RWPE2 (cell line): ENCODE measurements around the gene GPR152.

ENCODE experiments used
- ATAC-seq: fragments of 200-7000 bp; cut with Tn5 transposase; 3 replicates; pipeline ENCODE4 v1.9.1; 2021; ENCODE audit warnings: low read depth
- DNase-seq: peaks from one replicate; pipeline ENCODE4 v3.0.0-alpha.2; 2020; ENCODE audit warnings: low spot score
- H3K27ac ChIP-seq: fragments of 450-650 bp; 2 replicates; pipeline ENCODE4 v1.5.1; 2017; ENCODE audit warnings: mild to moderate bottlenecking; ENCODE audit not compliant: poor library complexity, severe bottlenecking
- H3K27me3 ChIP-seq: fragments of 250-450 bp; sonication (Bioruptor Pico); 2 replicates; pipeline ENCODE4 v1.5.1; 2021; ENCODE audit warnings: mild to moderate bottlenecking, moderate library complexity; ENCODE audit not compliant: insufficient read depth, poor library complexity, severe bottlenecking
- H3K36me3 ChIP-seq: fragments of 250-450 bp; sonication (Bioruptor Pico); 2 replicates; pipeline ENCODE4 v1.5.1; 2020; ENCODE audit warnings: low read depth, mild to moderate bottlenecking, moderate library complexity
- H3K4me1 ChIP-seq: fragments of 250-450 bp; sonication (Bioruptor Pico); 2 replicates; pipeline ENCODE4 v1.5.1; 2021; ENCODE audit warnings: mild to moderate bottlenecking, moderate library complexity; ENCODE audit not compliant: insufficient read depth, poor library complexity, severe bottlenecking
- H3K4me3 ChIP-seq: fragments of 250-450 bp; sonication (Bioruptor Pico); 2 replicates; pipeline ENCODE4 v1.5.1; 2021; ENCODE audit warnings: mild to moderate bottlenecking, moderate library complexity; ENCODE audit not compliant: severe bottlenecking
- H3K9me3 ChIP-seq: fragments of 250-450 bp; sonication (Bioruptor Pico); 2 replicates; pipeline ENCODE4 v1.5.1; 2021; ENCODE audit warnings: mild to moderate bottlenecking, moderate library complexity; ENCODE audit not compliant: severe bottlenecking
- TF ChIP-seq, protein P1 (sequence below): fragments of 450-650 bp; IDR thresholded peaks from one replicate; pipeline ENCODE4 v1.5.1; 2017; ENCODE audit warnings: mild to moderate bottlenecking, moderate library complexity; ENCODE audit not compliant: poor library complexity, severe bottlenecking

GPR152 gene

DNA sequence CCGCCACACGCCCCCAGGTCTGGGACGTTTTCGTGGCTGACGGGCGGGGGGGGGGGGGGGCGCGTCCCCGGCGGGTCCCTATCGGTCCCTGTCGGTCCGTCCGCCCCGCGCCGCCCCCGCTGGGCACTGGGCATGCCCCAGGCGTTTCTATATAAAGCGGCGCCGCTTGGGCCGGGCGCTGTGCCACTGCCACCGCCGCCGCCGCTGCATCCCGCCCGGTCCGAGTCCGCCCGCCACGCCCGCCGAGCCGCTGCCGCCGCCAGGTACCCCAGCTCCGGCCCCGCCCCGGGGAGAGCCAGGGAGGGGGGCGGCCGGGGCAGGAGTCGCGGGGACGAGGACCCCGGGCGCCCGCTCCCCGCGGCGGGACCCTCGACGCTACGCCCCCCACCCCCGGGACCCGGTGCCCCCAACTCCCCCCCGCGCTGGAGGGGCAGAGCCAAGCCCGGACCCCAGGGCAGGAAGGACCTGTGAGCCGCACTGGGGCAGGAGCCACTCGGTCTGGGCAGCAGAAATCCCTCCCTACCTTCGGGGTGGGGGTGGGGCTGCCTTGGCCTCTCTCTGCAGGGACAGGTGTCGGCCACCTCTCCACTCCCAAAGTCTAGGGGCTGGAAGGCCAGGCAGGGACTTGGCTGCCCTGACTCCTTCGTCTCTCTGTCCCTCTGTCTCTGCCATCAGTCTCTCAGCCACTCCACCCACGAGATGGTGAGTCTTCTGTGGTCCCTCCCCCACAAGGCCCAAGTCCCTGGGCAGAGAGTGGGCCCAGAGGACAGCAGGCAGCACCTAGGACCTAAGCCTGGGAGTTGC, 36.8 kb downstream of the GPR152 start, which contains the start of gene CARNS1:
Gene CARNS1 (plus strand): TSS at position 178 of the 804 bp plus-strand sequence. CDS start 522 bp downstream, at position 700.
- Histone ChIP-seq H3K27ac (no peak within 1 kb of the TSS), H3K4me3 (peak within 1 kb of the TSS; percentile 14), H3K4me1 (no peaks in the 10 kb centered on the region), H3K9me3 (no peaks in the 10 kb centered on the region), H3K27me3 (no peaks in the 10 kb centered on the region), H3K36me3 (no peaks in the 10 kb centered on the region)
- ATAC-seq (no peak), DNase-seq (no peak)
- TF ChIP-seq, protein P1, sequence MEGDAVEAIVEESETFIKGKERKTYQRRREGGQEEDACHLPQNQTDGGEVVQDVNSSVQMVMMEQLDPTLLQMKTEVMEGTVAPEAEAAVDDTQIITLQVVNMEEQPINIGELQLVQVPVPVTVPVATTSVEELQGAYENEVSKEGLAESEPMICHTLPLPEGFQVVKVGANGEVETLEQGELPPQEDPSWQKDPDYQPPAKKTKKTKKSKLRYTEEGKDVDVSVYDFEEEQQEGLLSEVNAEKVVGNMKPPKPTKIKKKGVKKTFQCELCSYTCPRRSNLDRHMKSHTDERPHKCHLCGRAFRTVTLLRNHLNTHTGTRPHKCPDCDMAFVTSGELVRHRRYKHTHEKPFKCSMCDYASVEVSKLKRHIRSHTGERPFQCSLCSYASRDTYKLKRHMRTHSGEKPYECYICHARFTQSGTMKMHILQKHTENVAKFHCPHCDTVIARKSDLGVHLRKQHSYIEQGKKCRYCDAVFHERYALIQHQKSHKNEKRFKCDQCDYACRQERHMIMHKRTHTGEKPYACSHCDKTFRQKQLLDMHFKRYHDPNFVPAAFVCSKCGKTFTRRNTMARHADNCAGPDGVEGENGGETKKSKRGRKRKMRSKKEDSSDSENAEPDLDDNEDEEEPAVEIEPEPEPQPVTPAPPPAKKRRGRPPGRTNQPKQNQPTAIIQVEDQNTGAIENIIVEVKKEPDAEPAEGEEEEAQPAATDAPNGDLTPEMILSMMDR, result no peak

DNA sequence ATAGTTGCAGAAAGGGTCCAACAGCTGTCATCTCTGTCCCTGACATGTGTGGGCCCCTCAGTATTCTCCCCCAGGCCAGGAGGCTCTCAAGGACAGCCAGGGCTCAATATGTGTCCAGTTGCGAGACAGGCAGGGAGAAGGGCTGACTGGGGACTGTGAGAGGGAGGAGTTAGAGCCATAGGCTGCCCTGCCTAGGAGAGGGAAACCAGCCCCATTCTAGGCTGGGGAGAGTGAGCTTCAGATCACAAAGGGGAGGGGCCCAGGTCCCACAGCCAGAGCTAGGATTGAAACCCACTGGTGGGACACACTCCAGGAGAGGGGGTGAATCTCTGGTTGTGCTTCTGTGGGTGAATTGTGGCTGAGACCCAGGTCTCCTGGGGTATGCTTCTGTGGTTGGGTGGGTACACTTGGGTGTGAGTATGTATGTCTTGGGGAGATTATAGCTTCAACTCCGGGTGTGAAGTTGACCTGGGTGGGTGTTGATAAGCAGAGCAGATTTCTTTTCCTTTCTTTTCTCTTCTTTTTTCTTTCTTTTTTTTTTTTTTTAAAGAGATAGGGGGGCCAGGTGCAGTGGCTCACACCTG, 39.2 kb downstream of the GPR152 start:
- H3K9me3 ChIP-seq, result no peaks in the 10 kb centered on the region
- H3K4me1 ChIP-seq, result no peaks in the 10 kb centered on the region
- H3K36me3 ChIP-seq, result no peaks in the 10 kb centered on the region
- DNase-seq (no peak), ATAC-seq (no peak)
- TF ChIP-seq, protein P1, result no peak
- H3K4me3 ChIP-seq, result no peak overlapping the region
- H3K27ac ChIP-seq, result no peak overlapping the region
- no peaks in the 10 kb centered on the region for H3K27me3 ChIP-seq

DNA sequence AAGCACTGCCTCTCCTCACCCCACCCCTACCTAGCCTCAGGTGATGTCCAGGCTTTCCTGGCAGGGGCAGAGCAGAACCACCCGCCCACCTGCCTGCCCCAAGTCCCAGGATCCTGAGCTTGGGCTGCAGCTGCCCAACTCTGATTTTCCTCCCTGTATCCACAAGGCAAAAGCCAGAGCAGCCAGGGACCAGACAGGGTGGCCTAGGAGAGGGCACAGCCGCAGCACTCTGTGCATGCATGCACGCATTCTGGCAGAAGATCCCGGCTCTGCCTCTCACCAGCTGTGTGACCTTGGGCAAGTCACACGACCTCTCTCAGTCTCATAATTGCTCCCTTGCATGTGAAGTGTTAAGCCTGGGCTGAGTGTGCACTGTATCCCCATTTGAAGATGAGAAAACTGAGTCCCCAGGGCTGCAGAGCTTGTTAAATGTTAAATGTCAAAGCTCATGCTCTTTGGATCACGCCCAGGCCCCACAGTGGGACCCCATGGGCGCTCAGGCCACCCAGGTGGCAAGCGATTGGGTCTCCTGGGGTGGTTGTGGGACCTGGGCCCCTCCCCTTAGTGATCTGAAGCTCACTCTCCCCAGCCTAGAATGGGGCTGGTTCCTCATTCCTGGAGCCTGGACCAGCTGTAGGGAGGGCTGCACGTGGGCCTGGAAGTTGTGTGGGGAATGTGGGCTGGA, 39.9 kb downstream of the GPR152 start:
- H3K27me3 ChIP-seq, result no peaks in the 10 kb centered on the region
- H3K27ac ChIP-seq, result no peak overlapping the region
- H3K4me1 ChIP-seq, result no peaks in the 10 kb centered on the region
- TF ChIP-seq, protein P1, result no peak
- H3K36me3 ChIP-seq, result no peaks in the 10 kb centered on the region
- no peak overlapping the region for H3K4me3 ChIP-seq
- ATAC-seq (no peak), DNase-seq (no peak)
- no peaks in the 10 kb centered on the region for H3K9me3 ChIP-seq

DNA sequence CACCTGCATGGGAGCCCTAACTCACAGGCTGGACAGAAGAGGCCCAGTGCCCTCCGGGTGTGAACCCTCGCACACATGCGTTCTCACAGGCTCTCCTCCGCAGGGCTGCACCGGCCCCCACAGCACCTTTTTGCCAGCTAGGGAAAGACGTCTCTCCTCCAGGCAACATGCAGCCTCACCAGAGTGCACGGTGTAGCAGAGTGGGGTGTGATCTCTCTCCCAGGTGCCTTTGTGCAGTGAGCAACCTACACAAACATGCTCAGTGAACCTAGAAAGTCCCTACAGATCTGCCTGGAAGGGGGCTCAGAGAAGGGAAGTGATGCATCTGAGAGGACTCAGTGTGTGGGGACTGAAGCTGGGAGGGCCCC, 40.8 kb downstream of the GPR152 start:
- ATAC-seq (peak; percentile 3; the same call in 1 of the 3 replicates), DNase-seq (no peak)
- Histone ChIP-seq H3K27me3 (no peaks in the 10 kb centered on the region), H3K4me1 (no peaks in the 10 kb centered on the region), H3K9me3 (no peaks in the 10 kb centered on the region), H3K36me3 (no peaks in the 10 kb centered on the region), H3K4me3 (no peak overlapping the region), H3K27ac (no peak overlapping the region)
- TF ChIP-seq, protein P1, result no peak
